Measurements from ENCODE around the gene LRRC51.

GRCh38 chr11:72084076-72084475 lies 3.4 kb downstream of the LRRC51 start:
- TF ChIP-seq CTCF (IDR thresholded peaks at IDR 0.05): no peak
- TF ChIP-seq POLR2A (IDR thresholded peaks at IDR 0.05): no peak

Data from testis (tissue), 2 donors.